GM12878 (cell line): ENCODE data around the gene WDR59. TPM values are rescaled to one million over a fixed set of nuclear protein-coding genes. Genes with fewer than 3 reads are reported as not detected.

Experiments
- ATAC-seq: fragments of 200-7000 bp; cut with Tn5 transposase; 3 replicates; pipeline ENCODE4 v1.9.1; 2020; ENCODE audit warnings: mild to moderate bottlenecking, moderate library complexity
- BruUV-seq: library from RNA; stranded (reverse); fragments of 400-500 nt; replicated peaks from 2 replicates; lab custom pipeline; 2021; lab: Mats Ljungman, UMichigan
- CTCF ChIA-PET: fragments of 300-600 bp; sonication (Branson Sonifier 250); formaldehyde crosslinking; extraction: SDS; loops from one replicate; lab custom pipeline; 2021; ENCODE audit warnings: inconsistent platforms; lab: Yijun Ruan, JAX
- POLR2A ChIA-PET: fragments of 350-600 bp; formaldehyde crosslinking; extraction: SDS; loops from one replicate; lab custom pipeline; 2021; ENCODE audit warnings: inconsistent platforms; lab: Charles Lee
- RAD21 ChIA-PET: fragments of 300-600 bp; sonication (Branson Sonifier 250); formaldehyde crosslinking; loops from one replicate; lab custom pipeline; 2023; ENCODE audit warnings: antibody characterized with exemption; ENCODE audit not compliant: unreplicated experiment; lab: Charles Lee
- SMC1A ChIA-PET: fragments of 300-600 bp; sonication (Branson Sonifier 250); formaldehyde crosslinking; loops from one replicate; lab custom pipeline; 2023; ENCODE audit not compliant: unreplicated experiment, uncharacterized antibody; lab: Charles Lee
- DNase-seq: peaks from one replicate; pipeline ENCODE4 v3.0.0-alpha.2; 2011; ENCODE audit warnings: low read depth, low spot score
- FAIRE-seq: peaks from 3 replicates; lab custom pipeline; 2011; peaks lifted over from hg19 to GRCh38; lab: Jason Lieb, UNC
- H2AFZ ChIP-seq: 2 replicates; pipeline ENCODE4 v1.6.0; 2011; ENCODE audit warnings: low read depth, low read length, control low read depth; ENCODE audit not compliant: control insufficient read depth
- H3K27ac ChIP-seq: 2 replicates; pipeline ENCODE4 v1.5.1; 2011; ENCODE audit warnings: control low read depth; ENCODE audit not compliant: control insufficient read depth, insufficient read depth
- H3K27me3 ChIP-seq, 2 experiments: replicated peaks in 1 of 2; 2 replicates each; pipeline versions ENCODE4 v1.6.0 to v1.6.1; 2011; ENCODE audit warnings: low read length in 1 of 2; ENCODE audit not compliant: control insufficient read depth in 2 of 2, insufficient read depth in 2 of 2
- H3K36me3 ChIP-seq, 2 experiments: 2 replicates each; pipeline ENCODE4 v1.5.1; 2011; ENCODE audit warnings: low read length in 1 of 2; ENCODE audit not compliant: control insufficient read depth in 2 of 2, insufficient read depth in 2 of 2
- H3K4me1 ChIP-seq: 2 replicates; pipeline ENCODE4 v1.6.1; 2011; ENCODE audit warnings: mild to moderate bottlenecking, low read length, moderate library complexity, mixed read lengths; ENCODE audit not compliant: control insufficient read depth, insufficient read depth
- H3K4me2 ChIP-seq: 2 replicates; pipeline ENCODE4 v1.6.0; 2011; ENCODE audit warnings: control low read depth; ENCODE audit not compliant: control insufficient read depth, insufficient read depth
- H3K4me3 ChIP-seq: fragments of 200-600 bp; sonication (generic); 2 replicates; pipeline ENCODE4 v1.5.1; 2016
- H3K79me2 ChIP-seq: 2 replicates; pipeline ENCODE4 v1.6.0; 2011; ENCODE audit warnings: low read length; ENCODE audit not compliant: control insufficient read depth, insufficient read depth
- H3K9ac ChIP-seq: 2 replicates; pipeline ENCODE4 v1.8.0; 2011; ENCODE audit warnings: low read length, control low read depth, mixed read lengths; ENCODE audit not compliant: control insufficient read depth, insufficient read depth
- H3K9me3 ChIP-seq: replicated peaks from 3 replicates; pipeline ENCODE4 v1.5.1; 2011; ENCODE audit warnings: mild to moderate bottlenecking, low read length; ENCODE audit not compliant: control insufficient read depth, insufficient read depth
- H4K20me1 ChIP-seq: 2 replicates; pipeline ENCODE4 v1.6.0; 2011; ENCODE audit not compliant: control insufficient read depth, insufficient read depth
- ASH2L ChIP-seq: fragments of 300-600, 200-600 bp; sonication (generic); IDR thresholded peaks from 2 replicates; pipeline ENCODE4 v1.6.1; 2017; ENCODE audit warnings: low read depth, mild to moderate bottlenecking, borderline replicate concordance
- BACH1 ChIP-seq: fragments of 450-650 bp; IDR thresholded peaks from 2 replicates; pipeline ENCODE4 v1.6.1; 2017; ENCODE audit warnings: mild to moderate bottlenecking, borderline replicate concordance
- CREM ChIP-seq: IDR thresholded peaks from 2 replicates; pipeline ENCODE4 v1.6.1; 2014; ENCODE audit warnings: antibody characterized with exemption, low read depth
- EP300 ChIP-seq, 2 experiments: fragments of 150-350 bp in 1 of 2; IDR thresholded peaks; 2 replicates each; pipeline ENCODE4 v1.6.1; 2011 to 2012; ENCODE audit warnings: low read depth in 2 of 2, low read length in 2 of 2, borderline replicate concordance in 1 of 2, improper control_type of control experiment in 1 of 2, inconsistent platforms in 1 of 2; ENCODE audit not compliant: control insufficient read depth in 1 of 2
- GATAD2B ChIP-seq: fragments of 450-650 bp; conservative IDR thresholded peaks from 2 replicates; pipeline ENCODE4 v1.6.1; 2017; ENCODE audit warnings: low read depth, mild to moderate bottlenecking, moderate library complexity
- HDGF ChIP-seq: fragments of 450-650 bp; IDR thresholded peaks from 2 replicates; pipeline ENCODE4 v1.6.1; 2016; ENCODE audit warnings: antibody characterized with exemption
- NR2C2 ChIP-seq: IDR thresholded peaks from 2 replicates; pipeline ENCODE4 v1.6.1; 2011; ENCODE audit warnings: borderline replicate concordance, low read depth; ENCODE audit not compliant: control insufficient read depth, insufficient read length
- POU2F2 ChIP-seq: IDR thresholded peaks from 3 replicates; pipeline ENCODE4 v1.6.1; 2011; ENCODE audit warnings: low read depth, mild to moderate bottlenecking, low read length, borderline replicate concordance
- RCOR1 ChIP-seq: conservative IDR thresholded peaks from 2 replicates; pipeline ENCODE4 v1.6.1; 2012; ENCODE audit warnings: low read depth, low read length, improper control_type of control experiment
- SMAD1 ChIP-seq: fragments of 450-650 bp; IDR thresholded peaks from 2 replicates; pipeline ENCODE4 v1.6.1; 2018; ENCODE audit warnings: mild to moderate bottlenecking, low read depth; ENCODE audit not compliant: partially characterized antibody
- TCF12 ChIP-seq: IDR thresholded peaks from 2 replicates; pipeline ENCODE4 v1.6.1; 2011; ENCODE audit warnings: low read depth, mild to moderate bottlenecking, low read length
- ZNF592 ChIP-seq: fragments of 450-650 bp; IDR thresholded peaks from 2 replicates; pipeline ENCODE4 v1.6.1; 2017; ENCODE audit warnings: mild to moderate bottlenecking, moderate library complexity
- ZSCAN29 ChIP-seq: fragments of 450-650 bp; IDR thresholded peaks from 2 replicates; pipeline ENCODE4 v1.6.1; 2017; ENCODE audit warnings: mild to moderate bottlenecking, moderate library complexity
- WGBS: methylation state at CpG from one replicate; pipeline ENCODE4 v1.1.6; 2016; ENCODE audit warnings: low lambda C conversion rate; ENCODE audit not compliant: insufficient replicate concordance, insufficient coverage; ENCODE audit errors: missing lambda C conversion rate; 5-methylcytosine and 5-hydroxymethylcytosine counted together
- in situ Hi-C: fragments of 300-500 bp; cut with MboI; formaldehyde crosslinking; loops from 9 replicates; pipeline ENCODE4 v1.14.3; 2018; ENCODE audit warnings: mixed read lengths
- intact Hi-C: fragments of 100-400 bp; cut with micrococcal nuclease; formaldehyde crosslinking; loops from one replicate; pipeline ENCODE4 v1.14.2; 2022; ENCODE audit not compliant: unreplicated experiment
- polyA plus RNA-seq, 11 experiments: library from polyadenylated mRNA; depleted of rRNA in 4 of 11; unstranded in 6 of 11; stranded (reverse) in 5 of 11; fragments of >200 nt; fragmentation: Nextera tagmentation in 4 of 11; fragmentation: Illumina TruSeq in 1 of 11; extraction: Ambion mirVana in 4 of 11; extraction: Trizol in 1 of 11; gene quantifications; 1 replicate in 1 of 11; 2 replicates in 10 of 11; pipeline versions ENCODE4 v1.2.1 to v1.2.3, GENCODE V29; 2011 to 2016; ENCODE audit warnings: inconsistent platforms in 2 of 11, missing spikeins in 2 of 11, low read depth in 1 of 11
- total RNA-seq, 4 experiments: library from RNA; depleted of rRNA in 3 of 4; stranded (reverse); fragments of >200 nt in 3 of 4; fragmentation: Illumina TruSeq in 1 of 4; extraction: Trizol in 1 of 4; gene quantifications; 2 replicates each; pipeline versions ENCODE4 v1.2.1 to v1.2.3, GENCODE V29; 2013 to 2021
- TF ChIP-seq, protein P1 (sequence below): fragments of 450-650 bp; formaldehyde crosslinking; IDR thresholded peaks from 2 replicates; pipeline ENCODE4 v1.4.0; 2020; ENCODE audit warnings: mild to moderate bottlenecking, moderate library complexity
- TF ChIP-seq, protein P2 (sequence below): IDR thresholded peaks from 2 replicates; pipeline ENCODE4 v1.6.1; 2012; ENCODE audit warnings: low read depth, low read length, improper control_type of control experiment

WDR59 gene
- total and polyA plus RNA-seq, 10 of the 15 experiments (the other 5 are each of a cell fraction or from before 2014, with no cell fraction given) = 9.7 to 78.4 (median 24.5) TPM

DNA sequence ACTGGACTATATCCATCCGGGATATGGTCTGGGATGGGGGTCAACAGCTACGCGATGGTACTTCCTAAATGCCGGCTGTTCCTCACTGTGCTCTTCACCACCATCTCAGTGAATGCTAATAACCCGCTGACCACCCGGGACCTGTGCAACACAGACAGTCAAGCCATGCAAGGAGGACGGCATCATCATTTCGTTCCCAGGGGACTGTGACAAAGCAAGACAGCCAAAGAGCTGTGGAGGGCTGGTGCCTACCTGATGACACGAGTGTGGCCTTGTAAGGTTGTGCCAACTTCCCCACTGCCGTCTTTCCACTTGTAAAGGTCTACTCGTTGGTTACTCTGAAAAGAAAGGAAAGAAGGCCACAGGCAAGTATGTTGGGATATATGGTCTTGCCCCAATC lies 33.7 kb downstream of the WDR59 start:
- TF ChIP-seq TCF12 (no peak), RCOR1 (no peak), GATAD2B (no peak), SMAD1 (no peak), CREM (no peak), HDGF (no peak), ASH2L (no peak), EP300 (IDR thresholded peaks at IDR 0.05; ENCODE audit: borderline replicate concordance in 1 of 2, control insufficient read depth in 1 of 2, low read depth in 2 of 2, low read length in 2 of 2) (no peak), POU2F2 (no peak), BACH1 (no peak), ZNF592 (no peak), NR2C2 (no peak), ZSCAN29 (no peak)
- TF ChIP-seq, protein P1, sequence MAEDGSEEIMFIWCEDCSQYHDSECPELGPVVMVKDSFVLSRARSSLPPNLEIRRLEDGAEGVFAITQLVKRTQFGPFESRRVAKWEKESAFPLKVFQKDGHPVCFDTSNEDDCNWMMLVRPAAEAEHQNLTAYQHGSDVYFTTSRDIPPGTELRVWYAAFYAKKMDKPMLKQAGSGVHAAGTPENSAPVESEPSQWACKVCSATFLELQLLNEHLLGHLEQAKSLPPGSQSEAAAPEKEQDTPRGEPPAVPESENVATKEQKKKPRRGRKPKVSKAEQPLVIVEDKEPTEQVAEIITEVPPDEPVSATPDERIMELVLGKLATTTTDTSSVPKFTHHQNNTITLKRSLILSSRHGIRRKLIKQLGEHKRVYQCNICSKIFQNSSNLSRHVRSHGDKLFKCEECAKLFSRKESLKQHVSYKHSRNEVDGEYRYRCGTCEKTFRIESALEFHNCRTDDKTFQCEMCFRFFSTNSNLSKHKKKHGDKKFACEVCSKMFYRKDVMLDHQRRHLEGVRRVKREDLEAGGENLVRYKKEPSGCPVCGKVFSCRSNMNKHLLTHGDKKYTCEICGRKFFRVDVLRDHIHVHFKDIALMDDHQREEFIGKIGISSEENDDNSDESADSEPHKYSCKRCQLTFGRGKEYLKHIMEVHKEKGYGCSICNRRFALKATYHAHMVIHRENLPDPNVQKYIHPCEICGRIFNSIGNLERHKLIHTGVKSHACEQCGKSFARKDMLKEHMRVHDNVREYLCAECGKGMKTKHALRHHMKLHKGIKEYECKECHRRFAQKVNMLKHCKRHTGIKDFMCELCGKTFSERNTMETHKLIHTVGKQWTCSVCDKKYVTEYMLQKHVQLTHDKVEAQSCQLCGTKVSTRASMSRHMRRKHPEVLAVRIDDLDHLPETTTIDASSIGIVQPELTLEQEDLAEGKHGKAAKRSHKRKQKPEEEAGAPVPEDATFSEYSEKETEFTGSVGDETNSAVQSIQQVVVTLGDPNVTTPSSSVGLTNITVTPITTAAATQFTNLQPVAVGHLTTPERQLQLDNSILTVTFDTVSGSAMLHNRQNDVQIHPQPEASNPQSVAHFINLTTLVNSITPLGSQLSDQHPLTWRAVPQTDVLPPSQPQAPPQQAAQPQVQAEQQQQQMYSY (CRISPR knock-in tag) = no peak
- TF ChIP-seq, protein P2, sequence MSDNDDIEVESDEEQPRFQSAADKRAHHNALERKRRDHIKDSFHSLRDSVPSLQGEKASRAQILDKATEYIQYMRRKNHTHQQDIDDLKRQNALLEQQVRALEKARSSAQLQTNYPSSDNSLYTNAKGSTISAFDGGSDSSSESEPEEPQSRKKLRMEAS = no peak
- ChIA-PET RAD21 (interaction anchor here (1.2 kb wide), 2 partner anchors 88 to 194 kb away, joined by 3 read pairs; no protein-coding TSS in a partner anchor), CTCF (interaction anchor here (0.6 to 2.6 kb wide), 2 partner anchors 10 to 88 kb away, joined by 3 to 11 read pairs; no protein-coding TSS in a partner anchor), SMC1A (interaction anchor here (1.2 kb wide), 1 partner anchor 9 kb away, joined by 3 read pairs; no protein-coding TSS in a partner anchor), POLR2A (no interaction called here)
- no peaks in the 10 kb centered on the region for H3K9me3 ChIP-seq
- no peak overlapping the region for H3K4me2 ChIP-seq
- BruUV-seq = no TSS peak
- FAIRE-seq (no peak), DNase-seq (no peak), ATAC-seq (no peak)
- in situ Hi-C loops (no loop called here), intact Hi-C loops (no loop called here)
- H3K4me3 ChIP-seq = no peak overlapping the region
- H3K9ac ChIP-seq = no peak overlapping the region
- no peaks in the 10 kb centered on the region for H3K79me2 ChIP-seq
- peaks cover 0 to 17% of the 10 kb centered on the region in 2 experiments; a peak in 3 of 4 replicates for H3K36me3 ChIP-seq
- WGBS = 87% methylated on average over 11 of the region's 11 CpGs
- no peak overlapping the region for H3K27ac ChIP-seq
- no peaks in the 10 kb centered on the region for H3K27me3 ChIP-seq
- no peaks in the 10 kb centered on the region for H4K20me1 ChIP-seq
- no peaks in the 10 kb centered on the region for H3K4me1 ChIP-seq
- no peak overlapping the region for H2AFZ ChIP-seq
